ENCODE measurements around the gene KRT5. TPM values are rescaled to one million over a fixed set of nuclear protein-coding genes. Genes with fewer than 3 reads are reported as not detected.
"Not testable (repeated sequence)": the region's sequence is repeated elsewhere in the genome, so short reads cannot be mapped to it uniquely, and the experiment has no call there.

The KRT5 gene
- total RNA-seq, 1 donor from 2014 or later, result not detected

GRCh38 chr12:52496054-52496453 lies 24.1 kb downstream of the KRT5 start:
- Mint-ChIP-seq H3K27me3 (ENCODE audit: low read depth) (peaks cover 36% of the 10 kb centered on the region), H3K4me3 (ENCODE audit: unreplicated experiment) (no peak overlapping the region), H3K36me3 (ENCODE audit: low read depth) (no peaks in the 10 kb centered on the region), H3K4me1 (ENCODE audit: low read depth) (peaks cover 48% of the 10 kb centered on the region), H3K9me3 (ENCODE audit: low read depth) (peaks cover 8% of the 10 kb centered on the region), H3K27ac (ENCODE audit: unreplicated experiment) (peak overlapping the region; percentile 53)
- no peak for TF ChIP-seq CTCF (IDR thresholded peaks at IDR 0.05)
- DNase-seq (ENCODE audit: low spot score), result no peak

- Mint-ChIP-seq H3K9me3 (ENCODE audit: low read depth) (peaks cover 4% of the 10 kb centered on the region), H3K36me3 (ENCODE audit: low read depth) (no peaks in the 10 kb centered on the region), H3K27me3 (ENCODE audit: low read depth) (peaks cover 41% of the 10 kb centered on the region), H3K4me1 (ENCODE audit: low read depth) (peaks cover 42% of the 10 kb centered on the region), H3K27ac (ENCODE audit: unreplicated experiment) (no peak overlapping the region), H3K4me3 (ENCODE audit: unreplicated experiment) (no peak overlapping the region)
- no peak for DNase-seq (ENCODE audit: low spot score)
- no peak for TF ChIP-seq CTCF (IDR thresholded peaks at IDR 0.05)
These were observed 24.8 kb downstream of the KRT5 start for GRCh38 chr12:52495389-52495788.

GRCh38 chr12:52494518-52494917 lies 25.7 kb downstream of the KRT5 start:
- Mint-ChIP-seq H3K27me3 (ENCODE audit: low read depth) (peaks cover 49% of the 10 kb centered on the region), H3K4me1 (ENCODE audit: low read depth) (peaks cover 34% of the 10 kb centered on the region), H3K4me3 (ENCODE audit: unreplicated experiment) (no peak overlapping the region), H3K36me3 (ENCODE audit: low read depth) (no peaks in the 10 kb centered on the region), H3K27ac (ENCODE audit: unreplicated experiment) (no peak overlapping the region), H3K9me3 (ENCODE audit: low read depth) (no peaks in the 10 kb centered on the region)
- no peak for TF ChIP-seq CTCF (IDR thresholded peaks at IDR 0.05)
- DNase-seq (ENCODE audit: low spot score), result no peak

- H3K9me3 Mint-ChIP-seq (ENCODE audit: low read depth), result no peaks in the 10 kb centered on the region
- DNase-seq (ENCODE audit: low spot score), result no peak
- H3K36me3 Mint-ChIP-seq (ENCODE audit: low read depth), result no peaks in the 10 kb centered on the region
- peaks cover 52% of the 10 kb centered on the region for H3K27me3 Mint-ChIP-seq (ENCODE audit: low read depth)
- H3K4me3 Mint-ChIP-seq (ENCODE audit: unreplicated experiment), result no peak overlapping the region
- peaks cover 33% of the 10 kb centered on the region for H3K4me1 Mint-ChIP-seq (ENCODE audit: low read depth)
- H3K27ac Mint-ChIP-seq (ENCODE audit: unreplicated experiment), result no peak overlapping the region
- no peak for TF ChIP-seq CTCF (IDR thresholded peaks at IDR 0.05)
These were observed 26.1 kb downstream of the KRT5 start for GRCh38 chr12:52494100-52494499.

- peaks cover 33% of the 10 kb centered on the region for H3K4me1 Mint-ChIP-seq (ENCODE audit: low read depth)
- H3K27ac Mint-ChIP-seq (ENCODE audit: unreplicated experiment), result no peak within 1 kb of the TSS
- no peak for DNase-seq (ENCODE audit: low spot score)
- peaks cover 55% of the 10 kb centered on the region for H3K27me3 Mint-ChIP-seq (ENCODE audit: low read depth)
- no peak within 1 kb of the TSS for H3K4me3 Mint-ChIP-seq (ENCODE audit: unreplicated experiment)
- no peaks in the 10 kb centered on the region for H3K36me3 Mint-ChIP-seq (ENCODE audit: low read depth)
- no peaks in the 10 kb centered on the region for H3K9me3 Mint-ChIP-seq (ENCODE audit: low read depth)
- no peak for TF ChIP-seq CTCF (IDR thresholded peaks at IDR 0.05)
These were observed 27.0 kb downstream of the KRT5 start, which contains the start of gene KRT6A for GRCh38 chr12:52493172-52493571. TSS of gene KRT6A (minus strand) at chr12:52493257. CDS start at chr12:52493188, 69 bp downstream.

- not testable (repeated sequence) for H3K9me3 Mint-ChIP-seq (ENCODE audit: low read depth)
- H3K27me3 Mint-ChIP-seq (ENCODE audit: low read depth), result peaks cover 54% of the 10 kb centered on the region
These were observed 27.8 kb downstream of the KRT5 start for GRCh38 chr12:52492405-52492804.

GRCh38 chr12:52491495-52491894 lies 28.7 kb downstream of the KRT5 start:
- not testable (repeated sequence) for H3K27ac Mint-ChIP-seq (ENCODE audit: unreplicated experiment); H3K36me3 Mint-ChIP-seq (ENCODE audit: low read depth); H3K4me3 Mint-ChIP-seq (ENCODE audit: unreplicated experiment); H3K9me3 Mint-ChIP-seq (ENCODE audit: low read depth); DNase-seq (ENCODE audit: low spot score)
- peaks cover 27% of the 10 kb centered on the region for H3K4me1 Mint-ChIP-seq (ENCODE audit: low read depth)
- peaks cover 58% of the 10 kb centered on the region for H3K27me3 Mint-ChIP-seq (ENCODE audit: low read depth)

More at GRCh38 chr12:52492405-52492804, 27.8 kb downstream of the KRT5 start:
- not testable (repeated sequence) for H3K36me3 Mint-ChIP-seq (ENCODE audit: low read depth); H3K4me3 Mint-ChIP-seq (ENCODE audit: unreplicated experiment); H3K27ac Mint-ChIP-seq (ENCODE audit: unreplicated experiment); DNase-seq (ENCODE audit: low spot score)
- H3K4me1 Mint-ChIP-seq (ENCODE audit: low read depth), result peaks cover 33% of the 10 kb centered on the region

Measured in chondrocyte (in vitro differentiated cells).